ENCODE measurements around the gene GLCCI1.

The GLCCI1 gene

DNA sequence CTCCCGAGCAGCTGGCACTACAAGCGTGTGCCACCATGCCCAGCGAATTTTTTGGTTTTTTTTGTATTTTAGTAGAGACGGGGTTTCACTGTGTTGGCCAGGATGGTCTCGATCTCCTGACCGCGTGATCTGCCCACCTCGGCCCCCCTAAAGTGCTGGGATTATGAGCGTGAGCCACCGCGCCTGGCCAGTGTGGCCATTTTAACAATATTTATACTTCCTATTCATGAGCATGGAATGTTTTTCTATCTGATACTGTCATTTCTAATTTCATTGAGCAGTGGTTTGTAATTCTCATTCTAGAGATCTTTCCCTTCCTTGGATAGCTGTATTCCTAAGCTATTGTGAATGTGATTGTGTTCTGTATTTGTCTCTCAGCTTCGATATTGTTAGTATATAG is 96.2 kb downstream of the GLCCI1 start:
- no peak for DNase-seq (ENCODE audit: low read depth)
- no peak overlapping the region for H3K4me3 ChIP-seq (ENCODE audit: low read depth, low read length)
- TF ChIP-seq, protein P1, sequence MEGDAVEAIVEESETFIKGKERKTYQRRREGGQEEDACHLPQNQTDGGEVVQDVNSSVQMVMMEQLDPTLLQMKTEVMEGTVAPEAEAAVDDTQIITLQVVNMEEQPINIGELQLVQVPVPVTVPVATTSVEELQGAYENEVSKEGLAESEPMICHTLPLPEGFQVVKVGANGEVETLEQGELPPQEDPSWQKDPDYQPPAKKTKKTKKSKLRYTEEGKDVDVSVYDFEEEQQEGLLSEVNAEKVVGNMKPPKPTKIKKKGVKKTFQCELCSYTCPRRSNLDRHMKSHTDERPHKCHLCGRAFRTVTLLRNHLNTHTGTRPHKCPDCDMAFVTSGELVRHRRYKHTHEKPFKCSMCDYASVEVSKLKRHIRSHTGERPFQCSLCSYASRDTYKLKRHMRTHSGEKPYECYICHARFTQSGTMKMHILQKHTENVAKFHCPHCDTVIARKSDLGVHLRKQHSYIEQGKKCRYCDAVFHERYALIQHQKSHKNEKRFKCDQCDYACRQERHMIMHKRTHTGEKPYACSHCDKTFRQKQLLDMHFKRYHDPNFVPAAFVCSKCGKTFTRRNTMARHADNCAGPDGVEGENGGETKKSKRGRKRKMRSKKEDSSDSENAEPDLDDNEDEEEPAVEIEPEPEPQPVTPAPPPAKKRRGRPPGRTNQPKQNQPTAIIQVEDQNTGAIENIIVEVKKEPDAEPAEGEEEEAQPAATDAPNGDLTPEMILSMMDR (IDR thresholded peaks at IDR 0.05; ENCODE audit: control insufficient read depth, extremely low read depth, insufficient read depth): no peak

DNA sequence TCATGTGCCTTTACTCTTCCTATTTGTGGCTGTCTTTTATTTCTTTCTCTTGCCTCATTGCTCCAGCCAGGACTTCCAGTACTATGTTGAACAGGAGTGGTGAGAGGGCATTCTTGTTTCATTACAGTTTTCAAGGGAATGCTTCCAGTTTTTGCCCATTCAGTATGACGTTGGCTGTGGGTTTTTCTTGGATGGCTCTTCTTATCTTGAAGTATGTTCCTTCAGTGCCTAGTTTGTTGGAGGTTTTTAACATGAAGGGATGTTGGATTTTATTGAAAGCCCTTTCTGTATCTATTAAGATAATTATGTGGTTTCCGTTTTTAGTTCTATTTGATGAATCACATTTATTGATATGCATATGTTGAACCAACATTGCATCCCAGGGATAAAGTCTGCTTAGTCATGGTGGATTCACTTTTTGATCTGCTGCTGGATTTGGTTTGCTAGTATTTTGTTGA is 96.8 kb downstream of the GLCCI1 start:
- TF ChIP-seq, protein P1 (IDR thresholded peaks at IDR 0.05; ENCODE audit: control insufficient read depth, extremely low read depth, insufficient read depth): no peak
- H3K4me3 ChIP-seq (ENCODE audit: low read depth, low read length): no peak overlapping the region
- DNase-seq (ENCODE audit: low read depth): no peak

DNA sequence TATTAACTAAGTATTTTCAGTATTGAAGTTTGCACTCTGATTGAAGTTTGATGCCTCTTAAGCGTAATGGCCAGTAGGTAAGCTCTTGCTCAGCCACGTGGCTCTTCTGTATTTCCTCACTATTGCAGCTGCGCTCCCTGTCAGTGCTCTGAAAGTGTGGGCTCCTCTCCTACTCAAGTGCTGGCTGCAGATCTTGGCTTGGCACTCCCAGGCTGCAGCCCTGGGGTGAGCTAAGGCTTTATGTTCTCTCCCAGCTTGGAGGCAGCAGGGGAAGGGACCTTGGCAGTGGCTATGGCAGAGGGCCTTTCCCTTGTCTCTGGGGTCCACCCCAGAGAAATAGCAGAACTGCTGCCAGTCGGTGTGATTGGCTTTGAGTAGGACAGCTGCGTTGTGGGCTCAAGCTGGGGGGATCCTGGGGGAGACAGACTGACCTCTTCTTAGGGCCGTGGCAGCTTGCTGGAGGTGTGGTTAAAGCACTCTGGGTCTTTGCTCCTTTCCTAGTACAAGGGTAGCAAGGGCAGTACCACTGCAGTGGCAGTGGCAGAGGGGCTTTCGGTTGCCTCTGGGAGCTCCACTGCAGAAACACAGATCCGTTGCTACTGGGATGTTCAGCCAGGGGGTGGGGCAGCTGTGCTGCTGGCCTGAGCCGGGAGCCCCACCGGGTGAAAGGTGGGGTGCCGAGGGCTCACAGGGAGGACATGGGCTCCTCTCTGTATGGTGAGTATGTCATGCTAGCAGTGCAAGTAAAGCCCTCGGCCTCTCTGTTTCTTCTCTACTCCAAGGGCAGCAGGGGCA is 100.5 kb downstream of the GLCCI1 start:
- TF ChIP-seq, protein P1 (IDR thresholded peaks at IDR 0.05; ENCODE audit: control insufficient read depth, extremely low read depth, insufficient read depth): no peak
- no peak for DNase-seq (ENCODE audit: low read depth)
- H3K4me3 ChIP-seq (ENCODE audit: low read depth, low read length): no peak overlapping the region

DNA sequence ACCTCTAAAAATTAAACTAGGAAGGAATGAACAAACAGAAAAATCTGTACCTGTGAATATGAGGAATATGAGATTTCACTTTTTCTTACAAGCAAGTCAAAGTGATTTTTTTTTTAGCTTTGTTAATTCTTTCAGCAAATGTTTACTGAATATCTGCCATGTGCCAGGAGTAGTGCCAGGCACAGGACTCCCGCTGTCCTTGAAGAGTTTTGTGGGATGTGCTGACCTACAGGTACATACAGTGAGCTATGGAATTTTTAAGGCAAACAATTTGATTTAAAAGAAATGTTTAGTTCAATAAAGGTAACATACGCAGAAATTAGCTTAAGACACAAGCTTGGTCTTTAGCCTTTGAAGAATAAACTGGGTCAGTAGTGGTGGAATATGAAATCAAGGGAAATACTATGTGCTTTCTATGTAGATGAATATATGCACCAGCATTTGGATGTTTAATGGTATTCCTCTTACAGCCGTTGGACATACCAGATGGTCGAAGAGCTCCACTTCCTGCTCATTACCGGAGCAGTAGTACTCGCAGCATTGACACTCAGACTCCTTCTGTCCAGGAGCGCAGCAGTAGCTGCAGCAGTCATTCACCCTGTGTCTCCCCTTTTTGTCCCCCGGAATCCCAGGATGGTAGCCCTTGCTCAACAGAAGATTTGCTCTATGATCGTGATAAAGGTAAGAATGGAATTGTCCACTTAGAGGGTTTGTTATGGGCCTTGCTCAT is 102.0 kb downstream of the GLCCI1 start:
- no peak for DNase-seq (ENCODE audit: low read depth)
- H3K4me3 ChIP-seq (ENCODE audit: low read depth, low read length): no peak overlapping the region
- TF ChIP-seq, protein P1 (IDR thresholded peaks at IDR 0.05; ENCODE audit: control insufficient read depth, extremely low read depth, insufficient read depth): no peak

DNA sequence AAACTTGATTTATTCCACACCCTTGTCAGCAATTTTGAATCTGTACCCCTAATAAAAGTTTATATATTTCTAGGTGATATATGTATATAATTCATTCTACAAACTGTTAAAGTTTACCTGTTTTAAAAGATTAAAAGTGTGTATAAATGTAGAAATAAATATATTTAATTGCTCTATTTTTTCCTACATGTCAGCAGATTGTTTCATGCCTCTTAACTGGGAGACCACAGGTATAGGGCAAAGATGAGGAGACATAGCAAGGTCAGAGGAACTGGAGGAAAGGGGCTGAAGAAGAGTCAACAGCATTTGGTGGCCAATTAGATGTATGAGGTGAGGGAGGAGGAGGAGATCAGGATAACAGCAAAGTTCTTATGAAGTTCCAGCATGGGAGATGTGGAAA is 109.8 kb downstream of the GLCCI1 start:
- TF ChIP-seq, protein P1 (IDR thresholded peaks at IDR 0.05; ENCODE audit: control insufficient read depth, extremely low read depth, insufficient read depth): no peak
- H3K4me3 ChIP-seq (ENCODE audit: low read depth, low read length): no peak overlapping the region
- no peak for DNase-seq (ENCODE audit: low read depth)

DNA sequence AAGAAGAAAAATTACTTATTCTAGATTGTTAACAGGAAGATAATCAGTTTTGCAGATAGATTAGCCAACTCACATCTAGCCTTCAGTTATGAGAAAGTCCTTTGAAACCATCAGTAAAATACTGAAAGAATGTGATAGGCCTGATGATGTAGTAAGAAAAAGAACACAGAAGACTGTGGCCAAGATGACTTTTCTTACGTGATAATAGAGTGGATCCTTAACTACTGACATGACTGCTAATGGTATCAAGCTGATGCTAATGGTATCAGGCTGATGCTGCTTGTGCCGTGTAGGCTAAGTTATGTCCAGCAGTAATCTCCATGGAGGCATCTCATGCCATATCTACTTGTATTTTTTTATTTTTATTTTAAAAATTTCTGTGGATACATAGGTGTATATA is 114.2 kb downstream of the GLCCI1 start:
- TF ChIP-seq, protein P1 (IDR thresholded peaks at IDR 0.05; ENCODE audit: control insufficient read depth, extremely low read depth, insufficient read depth): no peak
- no peak for DNase-seq (ENCODE audit: low read depth)
- H3K4me3 ChIP-seq (ENCODE audit: low read depth, low read length): no peak overlapping the region
